Endothelial cell of umbilical vein (primary cell): ENCODE measurements around the gene CDHR4.

ENCODE experiments used
- CTCF ChIP-seq, 2 donors: IDR thresholded peaks; 1 replicate in 1 of 2; 2 replicates in 1 of 2; pipeline ENCODE4 v1.5.1; 2011; ENCODE audit warnings: low read length in 2 of 2, mild to moderate bottlenecking in 2 of 2, moderate library complexity in 2 of 2, control low read depth in 1 of 2, inconsistent platforms in 1 of 2, low read depth in 1 of 2; ENCODE audit not compliant: insufficient read depth in 1 of 2; ENCODE audit errors: extremely low read depth in 1 of 2
- EZH2 ChIP-seq: IDR thresholded peaks from 2 replicates; pipeline ENCODE4 v1.6.1; 2012; ENCODE audit warnings: borderline replicate concordance, low read depth, mild to moderate bottlenecking, moderate library complexity, low read length, inconsistent platforms; ENCODE audit not compliant: severe bottlenecking
- GATA2 ChIP-seq: IDR thresholded peaks from 2 replicates; pipeline ENCODE4 v1.7.0; 2011; ENCODE audit warnings: low read depth, mild to moderate bottlenecking, moderate library complexity, mixed read lengths, low read length; ENCODE audit not compliant: insufficient read length, insufficient read depth
- POLR2A ChIP-seq: IDR thresholded peaks from 2 replicates; pipeline ENCODE4 v1.6.1; 2012; ENCODE audit warnings: low read depth, mild to moderate bottlenecking, control low read depth, low read length
- TF ChIP-seq, protein P1 (sequence below): IDR thresholded peaks from 2 replicates; pipeline ENCODE4 v1.6.1; 2011; ENCODE audit not compliant: insufficient read depth, insufficient read length

- TF ChIP-seq CTCF (IDR thresholded peaks at IDR 0.05; ENCODE audit: extremely low read depth in 1 of 2, insufficient read depth in 1 of 2, low read depth in 1 of 2, low read length in 2 of 2) (no peak), EZH2 (no peak), GATA2 (no peak), POLR2A (no peak)
- TF ChIP-seq, protein P1, sequence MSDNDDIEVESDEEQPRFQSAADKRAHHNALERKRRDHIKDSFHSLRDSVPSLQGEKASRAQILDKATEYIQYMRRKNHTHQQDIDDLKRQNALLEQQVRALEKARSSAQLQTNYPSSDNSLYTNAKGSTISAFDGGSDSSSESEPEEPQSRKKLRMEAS: no peak
These were observed 45.1 kb downstream of the CDHR4 start for GRCh38 chr3:49754536-49754935.
